HL-60 (cell line): ENCODE measurements around the gene SLC22A16.

Experiments used
- GABPA ChIP-seq: IDR thresholded peaks from 2 replicates; pipeline ENCODE4 v1.6.1; 2012; ENCODE audit warnings: low read depth
- POLR2AphosphoS5 ChIP-seq: IDR thresholded peaks from 2 replicates; pipeline ENCODE4 v1.6.1; 2012; ENCODE audit warnings: low read depth

- TF ChIP-seq GABPA = no peak
- no peak for TF ChIP-seq POLR2AphosphoS5
These were observed 97.9 kb downstream of the SLC22A16 start for GRCh38 chr6:110378552-110378951.
